Measurements from ENCODE around the gene BLMH.

DNA sequence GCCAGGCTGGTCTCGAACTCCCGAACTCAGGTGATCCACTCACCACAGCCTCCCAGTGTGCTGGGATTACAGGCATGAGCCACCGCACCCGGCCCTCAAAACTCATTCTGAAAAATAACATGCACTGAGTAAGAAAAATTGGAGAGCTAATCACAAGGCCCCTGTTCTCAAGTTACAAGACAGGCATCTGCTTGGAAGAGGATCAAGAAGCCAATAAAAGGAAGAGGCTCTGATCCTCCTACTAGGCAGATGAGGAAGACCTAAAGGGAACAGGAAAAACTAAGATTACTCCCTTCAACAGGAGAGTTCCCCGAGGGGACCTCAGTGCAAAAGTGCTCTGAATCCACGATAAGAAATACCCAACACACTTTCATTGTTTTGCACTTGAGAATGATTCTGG lies 18.4 kb downstream of the BLMH start:
- TF ChIP-seq, protein P1, sequence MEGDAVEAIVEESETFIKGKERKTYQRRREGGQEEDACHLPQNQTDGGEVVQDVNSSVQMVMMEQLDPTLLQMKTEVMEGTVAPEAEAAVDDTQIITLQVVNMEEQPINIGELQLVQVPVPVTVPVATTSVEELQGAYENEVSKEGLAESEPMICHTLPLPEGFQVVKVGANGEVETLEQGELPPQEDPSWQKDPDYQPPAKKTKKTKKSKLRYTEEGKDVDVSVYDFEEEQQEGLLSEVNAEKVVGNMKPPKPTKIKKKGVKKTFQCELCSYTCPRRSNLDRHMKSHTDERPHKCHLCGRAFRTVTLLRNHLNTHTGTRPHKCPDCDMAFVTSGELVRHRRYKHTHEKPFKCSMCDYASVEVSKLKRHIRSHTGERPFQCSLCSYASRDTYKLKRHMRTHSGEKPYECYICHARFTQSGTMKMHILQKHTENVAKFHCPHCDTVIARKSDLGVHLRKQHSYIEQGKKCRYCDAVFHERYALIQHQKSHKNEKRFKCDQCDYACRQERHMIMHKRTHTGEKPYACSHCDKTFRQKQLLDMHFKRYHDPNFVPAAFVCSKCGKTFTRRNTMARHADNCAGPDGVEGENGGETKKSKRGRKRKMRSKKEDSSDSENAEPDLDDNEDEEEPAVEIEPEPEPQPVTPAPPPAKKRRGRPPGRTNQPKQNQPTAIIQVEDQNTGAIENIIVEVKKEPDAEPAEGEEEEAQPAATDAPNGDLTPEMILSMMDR (IDR thresholded peaks at IDR 0.05) = no peak
- TF ChIP-seq, protein P2, sequence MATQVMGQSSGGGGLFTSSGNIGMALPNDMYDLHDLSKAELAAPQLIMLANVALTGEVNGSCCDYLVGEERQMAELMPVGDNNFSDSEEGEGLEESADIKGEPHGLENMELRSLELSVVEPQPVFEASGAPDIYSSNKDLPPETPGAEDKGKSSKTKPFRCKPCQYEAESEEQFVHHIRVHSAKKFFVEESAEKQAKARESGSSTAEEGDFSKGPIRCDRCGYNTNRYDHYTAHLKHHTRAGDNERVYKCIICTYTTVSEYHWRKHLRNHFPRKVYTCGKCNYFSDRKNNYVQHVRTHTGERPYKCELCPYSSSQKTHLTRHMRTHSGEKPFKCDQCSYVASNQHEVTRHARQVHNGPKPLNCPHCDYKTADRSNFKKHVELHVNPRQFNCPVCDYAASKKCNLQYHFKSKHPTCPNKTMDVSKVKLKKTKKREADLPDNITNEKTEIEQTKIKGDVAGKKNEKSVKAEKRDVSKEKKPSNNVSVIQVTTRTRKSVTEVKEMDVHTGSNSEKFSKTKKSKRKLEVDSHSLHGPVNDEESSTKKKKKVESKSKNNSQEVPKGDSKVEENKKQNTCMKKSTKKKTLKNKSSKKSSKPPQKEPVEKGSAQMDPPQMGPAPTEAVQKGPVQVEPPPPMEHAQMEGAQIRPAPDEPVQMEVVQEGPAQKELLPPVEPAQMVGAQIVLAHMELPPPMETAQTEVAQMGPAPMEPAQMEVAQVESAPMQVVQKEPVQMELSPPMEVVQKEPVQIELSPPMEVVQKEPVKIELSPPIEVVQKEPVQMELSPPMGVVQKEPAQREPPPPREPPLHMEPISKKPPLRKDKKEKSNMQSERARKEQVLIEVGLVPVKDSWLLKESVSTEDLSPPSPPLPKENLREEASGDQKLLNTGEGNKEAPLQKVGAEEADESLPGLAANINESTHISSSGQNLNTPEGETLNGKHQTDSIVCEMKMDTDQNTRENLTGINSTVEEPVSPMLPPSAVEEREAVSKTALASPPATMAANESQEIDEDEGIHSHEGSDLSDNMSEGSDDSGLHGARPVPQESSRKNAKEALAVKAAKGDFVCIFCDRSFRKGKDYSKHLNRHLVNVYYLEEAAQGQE (IDR thresholded peaks at IDR 0.05; ENCODE audit: insufficient read depth in 1 of 2, low read depth in 2 of 2, low read length in 1 of 2) = no peak
- no peak for TF ChIP-seq POLR2AphosphoS5 (IDR thresholded peaks at IDR 0.05; ENCODE audit: low read depth, low read length)
- TF ChIP-seq TCF7L2 (IDR thresholded peaks at IDR 0.05; ENCODE audit: low read depth, low read length) = no peak

Data from Panc1 (cell line).